ENCODE data around the gene BDP1.
"Not testable (repeated sequence)": the region's sequence is repeated elsewhere in the genome, so short reads cannot be mapped to it uniquely, and the experiment has no call there.

The BDP1 gene

GRCh38 chr5:71455427-71456361 lies at the start of gene BDP1:
BDP1 (plus strand) TSS chr5:71455651; CDS start chr5:71455878, 227 bp downstream.
- peak; percentile 93 for DNase-seq (ENCODE audit: low read depth)

- not testable (repeated sequence) for DNase-seq (ENCODE audit: low read depth)
These were observed 45.4 kb upstream of the BDP1 start for GRCh38 chr5:71410088-71410487.

- DNase-seq (ENCODE audit: low read depth), result not testable (repeated sequence)
These were observed 39.8 kb upstream of the BDP1 start for GRCh38 chr5:71415626-71416025.

- DNase-seq (ENCODE audit: low read depth), result not testable (repeated sequence)
These were observed 37.4 kb upstream of the BDP1 start for GRCh38 chr5:71418026-71418425.

- DNase-seq (ENCODE audit: low read depth), result not testable (repeated sequence)
These were observed 34.2 kb upstream of the BDP1 start for GRCh38 chr5:71421278-71421677.

GRCh38 chr5:71423896-71424295 lies 31.6 kb upstream of the BDP1 start:
- not testable (repeated sequence) for DNase-seq (ENCODE audit: low read depth)

GRCh38 chr5:71426686-71427474 lies 28.6 kb upstream of the BDP1 start:
- DNase-seq (ENCODE audit: low read depth), result not testable (repeated sequence)

GRCh38 chr5:71432410-71432809 lies 23.0 kb upstream of the BDP1 start:
- not testable (repeated sequence) for DNase-seq (ENCODE audit: low read depth)

- DNase-seq (ENCODE audit: low read depth), result not testable (repeated sequence)
These were observed 20.6 kb upstream of the BDP1 start for GRCh38 chr5:71434825-71435224.

GRCh38 chr5:71441564-71441963 lies 13.9 kb upstream of the BDP1 start:
- not testable (repeated sequence) for DNase-seq (ENCODE audit: low read depth)

- not testable (repeated sequence) for DNase-seq (ENCODE audit: low read depth)
These were observed 11.6 kb upstream of the BDP1 start for GRCh38 chr5:71443891-71444290.

GRCh38 chr5:71445015-71445414 lies 10.4 kb upstream of the BDP1 start:
- not testable (repeated sequence) for DNase-seq (ENCODE audit: low read depth)

- DNase-seq (ENCODE audit: low read depth), result not testable (repeated sequence)
These were observed 9.8 kb upstream of the BDP1 start for GRCh38 chr5:71445523-71446152.

GRCh38 chr5:71446540-71447216 lies 8.8 kb upstream of the BDP1 start:
- DNase-seq (ENCODE audit: low read depth), result not testable (repeated sequence)

GRCh38 chr5:71447218-71447808 lies 8.1 kb upstream of the BDP1 start:
- DNase-seq (ENCODE audit: low read depth), result peak; percentile 43

GRCh38 chr5:71452876-71453275 lies 2.6 kb upstream of the BDP1 start:
- no peak for DNase-seq (ENCODE audit: low read depth)

GRCh38 chr5:71454913-71455312 lies 538 bp upstream of the BDP1 start:
- DNase-seq (ENCODE audit: low read depth), result no peak

- DNase-seq (ENCODE audit: low read depth), result no peak
These were observed 902 bp downstream of the BDP1 start for GRCh38 chr5:71456362-71456743.

GRCh38 chr5:71457106-71457505 lies 1.7 kb downstream of the BDP1 start:
- no peak for DNase-seq (ENCODE audit: low read depth)

GRCh38 chr5:71460693-71461092 lies 5.2 kb downstream of the BDP1 start:
- no peak for DNase-seq (ENCODE audit: low read depth)

GRCh38 chr5:71461360-71461759 lies 5.9 kb downstream of the BDP1 start:
- no peak for DNase-seq (ENCODE audit: low read depth)
